ENCODE measurements around the gene POR.
"Not testable (repeated sequence)": the region's sequence is repeated elsewhere in the genome, so short reads cannot be mapped to it uniquely, and the experiment has no call there.

- not testable (repeated sequence) for TF ChIP-seq CTCF, POLR2A (IDR thresholded peaks at IDR 0.05)
Observed at GRCh38 chr7:75911186-75911585, 3.8 kb upstream of the POR start.

Data from uterus (tissue), 2 donors.